ENCODE results near the gene NIT1. TPM values are rescaled to one million over a fixed set of nuclear protein-coding genes. Genes with fewer than 3 reads are reported as not detected.

Gene NIT1
- total and polyA plus RNA-seq, 4 donors, result 26.9 to 40.4 (median 38.0) TPM

- 1 to 4% methylated on average over 55 to 60 of the region's 60 CpGs for WGBS, 2 donors
These were observed 41.4 kb downstream of the NIT1 start, which contains the start of gene USP21 for GRCh38 chr1:161159087-161159912. Gene USP21 (plus strand): TSS chr1:161159500. CDS start chr1:161160641, 1,141 bp downstream.

GRCh38 chr1:161159913-161160243, 42.0 kb downstream of the NIT1 start:
- Histone ChIP-seq H3K9me3 (ENCODE audit: control insufficient read depth in 4 of 4, insufficient read depth in 3 of 4, low read length in 3 of 4) (no peaks in the 10 kb centered on the region), H3K4me1 (ENCODE audit: control insufficient read depth in 5 of 5, insufficient read depth in 5 of 5, low read length in 5 of 5) (peaks cover 2 to 19% (median 7%) of the 10 kb centered on the region in 5 donors), H3K36me3 (ENCODE audit: control insufficient read depth in 4 of 4, insufficient read depth in 4 of 4, low read length in 4 of 4) (peaks cover 2 to 32% (median 13%) of the 10 kb centered on the region in 4 donors), H3K9ac (ENCODE audit: insufficient read depth in 1 of 2, low read length in 2 of 2) (peak overlapping the region; percentile 75 to 87), H3K27me3 (ENCODE audit: control insufficient read depth in 3 of 3, insufficient read depth in 3 of 3, low read length in 2 of 3) (no peaks in the 10 kb centered on the region), H3K27ac (ENCODE audit: low read depth in 1 of 2, low read length in 1 of 2) (peak overlapping the region in 1 of 2 donors; percentile 95), H3K4me3 (peak overlapping the region; percentile 93)
- DNase-seq, result no peak
- WGBS, 2 donors, result 10 to 11% methylated on average over 11 of the region's 11 CpGs
- ATAC-seq (ENCODE audit: insufficient read depth, low FRiP score), result no peak
- no peak for TF ChIP-seq CTCF (IDR thresholded peaks at IDR 0.05; ENCODE audit: control extremely low read depth, extremely low read depth)

More at GRCh38 chr1:161159087-161159912, 41.4 kb downstream of the NIT1 start, which contains the start of gene USP21:
- no peak for TF ChIP-seq CTCF (IDR thresholded peaks at IDR 0.05; ENCODE audit: control extremely low read depth, extremely low read depth)
- H3K4me1 ChIP-seq (ENCODE audit: control insufficient read depth in 5 of 5, insufficient read depth in 5 of 5, low read length in 5 of 5), result peaks cover 4 to 25% (median 8%) of the 10 kb centered on the region in 5 donors
- ATAC-seq (ENCODE audit: insufficient read depth, low FRiP score) (peak; percentile 95), DNase-seq (peak; percentile 95 to 97 (median 96))
- no peaks in the 10 kb centered on the region for H3K27me3 ChIP-seq (ENCODE audit: control insufficient read depth in 3 of 3, insufficient read depth in 3 of 3, low read length in 2 of 3)
- H3K9me3 ChIP-seq (ENCODE audit: control insufficient read depth in 4 of 4, insufficient read depth in 3 of 4, low read length in 3 of 4), result no peaks in the 10 kb centered on the region
- peak within 1 kb of the TSS; percentile 75 to 87 for H3K9ac ChIP-seq (ENCODE audit: insufficient read depth in 1 of 2, low read length in 2 of 2)
- H3K4me3 ChIP-seq, result peak within 1 kb of the TSS; percentile 93
- peaks cover 2 to 32% (median 13%) of the 10 kb centered on the region in 4 donors for H3K36me3 ChIP-seq (ENCODE audit: control insufficient read depth in 4 of 4, insufficient read depth in 4 of 4, low read length in 4 of 4)
- peak within 1 kb of the TSS; percentile 82 to 95 for H3K27ac ChIP-seq (ENCODE audit: low read depth in 1 of 2, low read length in 1 of 2)

- H3K9ac ChIP-seq (ENCODE audit: insufficient read depth in 1 of 2, low read length in 2 of 2), result no peak overlapping the region
- no peak for TF ChIP-seq CTCF (IDR thresholded peaks at IDR 0.05; ENCODE audit: control extremely low read depth, extremely low read depth)
- ATAC-seq (ENCODE audit: insufficient read depth, low FRiP score), result no peak
- no peak for DNase-seq
- H3K36me3 ChIP-seq (ENCODE audit: control insufficient read depth in 4 of 4, insufficient read depth in 4 of 4, low read length in 4 of 4), result peaks cover 2 to 32% (median 13%) of the 10 kb centered on the region in 4 donors
- no peak overlapping the region for H3K27ac ChIP-seq (ENCODE audit: low read depth in 1 of 2, low read length in 1 of 2)
- no peaks in the 10 kb centered on the region for H3K9me3 ChIP-seq (ENCODE audit: control insufficient read depth in 4 of 4, insufficient read depth in 3 of 4, low read length in 3 of 4)
- no peaks in the 10 kb centered on the region for H3K27me3 ChIP-seq (ENCODE audit: control insufficient read depth in 3 of 3, insufficient read depth in 3 of 3, low read length in 2 of 3)
- 95 to 97% methylated on average over 22 of the region's 22 CpGs for WGBS, 2 donors
- H3K4me1 ChIP-seq (ENCODE audit: control insufficient read depth in 5 of 5, insufficient read depth in 5 of 5, low read length in 5 of 5), result peaks cover 2 to 24% (median 9%) of the 10 kb centered on the region in 5 donors
- H3K4me3 ChIP-seq, result no peak overlapping the region
These were observed 42.8 kb downstream of the NIT1 start for GRCh38 chr1:161160671-161161145.
